HepG2 (cell line): ENCODE data around the gene LTA4H. TPM values are rescaled to one million over a fixed set of nuclear protein-coding genes. Genes with fewer than 3 reads are reported as not detected.

ENCODE experiments used
- CBX5 ChIP-seq: sonication (generic); formaldehyde crosslinking; IDR thresholded peaks from 2 replicates; pipeline ENCODE4 v1.4.0; 2020; ENCODE audit warnings: missing genetic modification reagents, borderline replicate concordance
- IKZF5 ChIP-seq: IDR thresholded peaks from 2 replicates; pipeline ENCODE4 v1.6.1; 2018; ENCODE audit warnings: missing genetic modification reagents, mild to moderate bottlenecking, missing compliant biosample characterization
- MXI1 ChIP-seq: IDR thresholded peaks from 3 replicates; pipeline ENCODE4 v1.6.1; 2012; ENCODE audit warnings: low read depth, low read length, inconsistent platforms, borderline replicate concordance
- NCOA2 ChIP-seq: sonication (generic); formaldehyde crosslinking; IDR thresholded peaks from 2 replicates; pipeline ENCODE4 v1.8.0; 2022; ENCODE audit warnings: inconsistent platforms
- NR2C2 ChIP-seq: sonication (generic); formaldehyde crosslinking; IDR thresholded peaks from 2 replicates; pipeline ENCODE4 v1.4.0; 2020; ENCODE audit warnings: missing genetic modification reagents, mild to moderate bottlenecking, moderate library complexity, borderline replicate concordance
- PRDM4 ChIP-seq: sonication (generic); formaldehyde crosslinking; IDR thresholded peaks from 2 replicates; pipeline ENCODE4 v1.9.0; 2021; ENCODE audit warnings: missing genetic modification reagents, borderline replicate concordance
- RARG ChIP-seq: sonication (generic); formaldehyde crosslinking; IDR thresholded peaks from 2 replicates; pipeline ENCODE4 v1.4.0; 2020; ENCODE audit warnings: low read depth, mild to moderate bottlenecking, missing genetic modification reagents
- TAF1 ChIP-seq: sonication (generic); formaldehyde crosslinking; IDR thresholded peaks from 2 replicates; pipeline ENCODE4 v1.4.0; 2020; ENCODE audit warnings: missing genetic modification reagents
- TCF7 ChIP-seq: sonication (generic); IDR thresholded peaks from 2 replicates; pipeline ENCODE4 v1.6.1; 2016; ENCODE audit warnings: antibody characterized with exemption, low read depth
- UBTF ChIP-seq: sonication (generic); formaldehyde crosslinking; IDR thresholded peaks from 2 replicates; pipeline ENCODE4 v1.4.0; 2020; ENCODE audit warnings: mild to moderate bottlenecking, missing genetic modification reagents
- ZBTB10 ChIP-seq: sonication (generic); formaldehyde crosslinking; IDR thresholded peaks from 2 replicates; pipeline ENCODE4 v1.4.0; 2020; ENCODE audit warnings: missing genetic modification reagents, borderline replicate concordance
- ZFP62 ChIP-seq: sonication (generic); formaldehyde crosslinking; IDR thresholded peaks from 2 replicates; pipeline ENCODE4 v1.4.0; 2020; ENCODE audit warnings: missing genetic modification reagents
- ZFP90 ChIP-seq: sonication (generic); formaldehyde crosslinking; IDR thresholded peaks from 2 replicates; pipeline ENCODE4 v1.8.0; 2022; ENCODE audit warnings: missing genetic modification reagents, mild to moderate bottlenecking, inconsistent platforms, borderline replicate concordance
- ZMYM2 ChIP-seq: sonication (generic); formaldehyde crosslinking; IDR thresholded peaks from 2 replicates; pipeline ENCODE4 v1.8.0; 2022; ENCODE audit warnings: mild to moderate bottlenecking, missing genetic modification reagents
- ZNF576 ChIP-seq: sonication (generic); formaldehyde crosslinking; IDR thresholded peaks from 2 replicates; pipeline ENCODE4 v1.4.0; 2020; ENCODE audit warnings: mild to moderate bottlenecking, missing genetic modification reagents
- ZNF605 ChIP-seq: sonication (generic); formaldehyde crosslinking; IDR thresholded peaks from 2 replicates; pipeline ENCODE4 v1.8.0; 2022; ENCODE audit warnings: mild to moderate bottlenecking, missing genetic modification reagents
- ZNF790 ChIP-seq: sonication (generic); formaldehyde crosslinking; IDR thresholded peaks from 2 replicates; pipeline ENCODE4 v1.8.0; 2022; ENCODE audit warnings: missing genetic modification reagents, mild to moderate bottlenecking, borderline replicate concordance
- polyA plus RNA-seq, 8 experiments: library from polyadenylated mRNA; depleted of rRNA in 3 of 8; stranded (reverse) in 7 of 8; unstranded in 1 of 8; fragments of >200 nt; fragmentation: Illumina TruSeq in 4 of 8; extraction: Trizol in 4 of 8; gene quantifications; 2 replicates each; pipeline versions ENCODE4 v1.2.1 to v1.2.3, GENCODE V29; 2011 to 2016; ENCODE audit warnings: low read depth in 4 of 8, missing spikeins in 1 of 8, mixed read lengths in 1 of 8; ENCODE audit not compliant: insufficient read depth in 1 of 8
- total RNA-seq, 5 experiments: library from RNA; depleted of rRNA; stranded (reverse); fragments of >200 nt; fragmentation: Illumina TruSeq; extraction: Trizol; gene quantifications; 2 replicates each; pipeline ENCODE4 v1.2.3, GENCODE V29; 2016; ENCODE audit warnings: low read depth in 1 of 5

The LTA4H gene
- total and polyA plus RNA-seq, 2 of the 13 experiments (the other 11 are each of a cell fraction or from before 2014, with no cell fraction given) = 87.5 to 90.4 TPM

GRCh38 chr12:96035283-96036236, at the start of gene LTA4H (continued):
- TF ChIP-seq IKZF5 (no peak; the same call in 1 of the 2 replicates), ZNF790 (no peak), ZFP62 (CRISPR knock-in tag) (no peak; the same call in 1 of the 2 replicates), NR2C2 (CRISPR knock-in tag) (peak; percentile 74), MXI1 (no peak), RARG (CRISPR knock-in tag) (no peak), CBX5 (CRISPR knock-in tag) (peak; percentile 75; the same call in 1 of the 2 replicates), NCOA2 (CRISPR knock-in tag) (no peak), ZFP90 (peak; percentile 5), ZNF576 (CRISPR knock-in tag) (no peak), ZMYM2 (CRISPR knock-in tag) (0 out of 2 replicates have a peak, but pooled peaks have one; percentile 24), UBTF (CRISPR knock-in tag) (peak; percentile 90), ZBTB10 (CRISPR knock-in tag) (peak; percentile 37; the same call in 1 of the 2 replicates), PRDM4 (no peak), TAF1 (CRISPR knock-in tag) (peak; percentile 85), TCF7 (no peak), ZNF605 (no peak)
